WERI-Rb-1 (cell line): ENCODE results near the gene NRP2.

Experiments used
- DNase-seq: peaks from one replicate; pipeline ENCODE4 v3.0.0-alpha.2; 2020
- H3K27ac ChIP-seq: fragments of 250-450 bp; sonication (Bioruptor Pico); 2 replicates; pipeline ENCODE4 v1.5.1; 2020; ENCODE audit warnings: mild to moderate bottlenecking, moderate library complexity
- H3K27me3 ChIP-seq: fragments of 250-450 bp; sonication (Bioruptor Pico); 2 replicates; pipeline ENCODE4 v1.5.1; 2021; ENCODE audit warnings: mild to moderate bottlenecking, low read depth, moderate library complexity; ENCODE audit not compliant: insufficient read depth, severe bottlenecking
- H3K36me3 ChIP-seq: fragments of 250-450 bp; sonication (Bioruptor Pico); 2 replicates; pipeline ENCODE4 v1.5.1; 2020; ENCODE audit warnings: mild to moderate bottlenecking, moderate library complexity
- H3K4me3 ChIP-seq: 2 replicates; pipeline ENCODE4 v1.5.1; 2011; ENCODE audit warnings: low read depth, mild to moderate bottlenecking, control low read depth, low read length
- H3K9me3 ChIP-seq: fragments of 250-450 bp; sonication (Bioruptor Pico); 2 replicates; pipeline ENCODE4 v1.5.1; 2021; ENCODE audit warnings: mild to moderate bottlenecking, moderate library complexity; ENCODE audit not compliant: severe bottlenecking
- CTCF ChIP-seq: IDR thresholded peaks from 2 replicates; pipeline ENCODE4 v1.5.1; 2011; ENCODE audit warnings: low read depth, mild to moderate bottlenecking, control low read depth, inconsistent platforms, low read length

Gene NRP2

GRCh38 chr2:205698286-205699268 is 16.3 kb downstream of the NRP2 start:
- no peak overlapping the region for H3K27ac ChIP-seq
- no peaks in the 10 kb centered on the region for H3K27me3 ChIP-seq
- H3K9me3 ChIP-seq: no peaks in the 10 kb centered on the region
- H3K4me3 ChIP-seq: no peak overlapping the region
- H3K36me3 ChIP-seq: peaks cover 8% of the 10 kb centered on the region; the same call in 1 of the 2 replicates
- no peak for TF ChIP-seq CTCF
- no peak for DNase-seq

GRCh38 chr2:205699515-205700289 is 17.4 kb downstream of the NRP2 start:
- no peak for TF ChIP-seq CTCF
- Histone ChIP-seq H3K27me3 (no peaks in the 10 kb centered on the region), H3K4me3 (no peak overlapping the region), H3K36me3 (peaks cover 8% of the 10 kb centered on the region; the same call in 1 of the 2 replicates), H3K9me3 (no peaks in the 10 kb centered on the region), H3K27ac (peak overlapping the region; percentile 33; the same call in 1 of the 2 replicates)
- DNase-seq: no peak

GRCh38 chr2:205700331-205701132 is 18.2 kb downstream of the NRP2 start:
- no peak overlapping the region for H3K4me3 ChIP-seq
- H3K27ac ChIP-seq: no peak overlapping the region
- DNase-seq: no peak
- no peak for TF ChIP-seq CTCF
- no peaks in the 10 kb centered on the region for H3K9me3 ChIP-seq
- H3K27me3 ChIP-seq: no peaks in the 10 kb centered on the region
- peaks cover 8% of the 10 kb centered on the region; the same call in 1 of the 2 replicates for H3K36me3 ChIP-seq

- Histone ChIP-seq H3K4me3 (no peak overlapping the region), H3K36me3 (peaks cover 8% of the 10 kb centered on the region; the same call in 1 of the 2 replicates), H3K27me3 (no peaks in the 10 kb centered on the region), H3K9me3 (no peaks in the 10 kb centered on the region), H3K27ac (no peak overlapping the region)
- no peak for DNase-seq
- no peak for TF ChIP-seq CTCF
Observed at GRCh38 chr2:205701509-205701908, 19.2 kb downstream of the NRP2 start.

GRCh38 chr2:205702576-205702975 is 20.3 kb downstream of the NRP2 start:
- peaks cover 8% of the 10 kb centered on the region; the same call in 1 of the 2 replicates for H3K36me3 ChIP-seq
- H3K27ac ChIP-seq: no peak overlapping the region
- no peaks in the 10 kb centered on the region for H3K9me3 ChIP-seq
- TF ChIP-seq CTCF: no peak
- H3K27me3 ChIP-seq: no peaks in the 10 kb centered on the region
- DNase-seq: no peak
- no peak overlapping the region for H3K4me3 ChIP-seq
